Measurements from ENCODE around the gene MTFMT. TPM values are rescaled to one million over a fixed set of nuclear protein-coding genes. Genes with fewer than 3 reads are reported as not detected.

The MTFMT gene
- total and polyA plus RNA-seq, 8 donors = 1.9 to 6.6 (median 3.9) TPM

DNA sequence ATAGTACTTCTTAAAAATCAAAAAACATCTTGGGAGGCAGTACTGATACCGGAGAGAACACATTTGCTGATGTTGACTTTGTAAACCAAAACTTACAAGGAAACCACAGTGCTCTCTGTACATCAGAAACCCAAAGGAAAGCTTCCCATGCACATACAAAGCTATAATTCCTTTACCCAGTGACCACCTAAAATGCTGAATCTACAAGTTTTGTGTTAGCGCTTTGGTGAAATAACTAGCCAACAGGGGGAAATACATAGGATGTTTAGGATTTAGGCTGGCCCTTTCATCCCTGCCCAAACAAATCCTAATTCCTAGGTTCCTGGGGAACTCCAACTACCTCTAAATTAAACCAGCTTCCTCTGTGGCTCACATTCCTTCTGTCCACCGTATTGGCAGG, 24.4 kb downstream of the MTFMT start:
- TF ChIP-seq, protein P1, sequence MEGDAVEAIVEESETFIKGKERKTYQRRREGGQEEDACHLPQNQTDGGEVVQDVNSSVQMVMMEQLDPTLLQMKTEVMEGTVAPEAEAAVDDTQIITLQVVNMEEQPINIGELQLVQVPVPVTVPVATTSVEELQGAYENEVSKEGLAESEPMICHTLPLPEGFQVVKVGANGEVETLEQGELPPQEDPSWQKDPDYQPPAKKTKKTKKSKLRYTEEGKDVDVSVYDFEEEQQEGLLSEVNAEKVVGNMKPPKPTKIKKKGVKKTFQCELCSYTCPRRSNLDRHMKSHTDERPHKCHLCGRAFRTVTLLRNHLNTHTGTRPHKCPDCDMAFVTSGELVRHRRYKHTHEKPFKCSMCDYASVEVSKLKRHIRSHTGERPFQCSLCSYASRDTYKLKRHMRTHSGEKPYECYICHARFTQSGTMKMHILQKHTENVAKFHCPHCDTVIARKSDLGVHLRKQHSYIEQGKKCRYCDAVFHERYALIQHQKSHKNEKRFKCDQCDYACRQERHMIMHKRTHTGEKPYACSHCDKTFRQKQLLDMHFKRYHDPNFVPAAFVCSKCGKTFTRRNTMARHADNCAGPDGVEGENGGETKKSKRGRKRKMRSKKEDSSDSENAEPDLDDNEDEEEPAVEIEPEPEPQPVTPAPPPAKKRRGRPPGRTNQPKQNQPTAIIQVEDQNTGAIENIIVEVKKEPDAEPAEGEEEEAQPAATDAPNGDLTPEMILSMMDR (IDR thresholded peaks at IDR 0.05) = no peak

GRCh38 chr15:64997745-64998375, 31.6 kb downstream of the MTFMT start:
- intact Hi-C loops (cut with DNase I) = no loop called here
- DNase-seq = no peak
- Histone ChIP-seq H3K27ac (no peak overlapping the region), H3K36me3 (no peaks in the 10 kb centered on the region), H3K27me3 (no peaks in the 10 kb centered on the region), H3K4me3 (no peak overlapping the region), H3K4me1 (no peaks in the 10 kb centered on the region), H3K9me3 (no peaks in the 10 kb centered on the region)
- WGBS, 2 donors = 79 to 89% methylated on average over 4 of the region's 4 CpGs
- no peak for FAIRE-seq
- TF ChIP-seq, protein P1 (IDR thresholded peaks at IDR 0.05) = no peak
- no peak for ATAC-seq

More for the DNA sequence above, 24.4 kb downstream of the MTFMT start:
- H3K27me3 ChIP-seq = no peaks in the 10 kb centered on the region
- intact Hi-C loops (cut with DNase I) = no loop called here
- FAIRE-seq = no peak
- peaks cover 0 to 6% (median 0%) of the 10 kb centered on the region in 3 donors for H3K36me3 ChIP-seq
- H3K27ac ChIP-seq = no peak overlapping the region
- H3K4me1 ChIP-seq = no peaks in the 10 kb centered on the region
- no peaks in the 10 kb centered on the region for H3K9me3 ChIP-seq
- no peak overlapping the region for H3K4me3 ChIP-seq
- 83 to 85% methylated on average over 3 of the region's 3 CpGs for WGBS, 2 donors
- no peak for DNase-seq
- no peak for ATAC-seq

GRCh38 chr15:64997066-64997465, 32.4 kb downstream of the MTFMT start:
- FAIRE-seq = no peak
- TF ChIP-seq, protein P1 (IDR thresholded peaks at IDR 0.05) = no peak
- no peak for DNase-seq
- no peak for ATAC-seq
- no peaks in the 10 kb centered on the region for H3K27me3 ChIP-seq
- H3K4me1 ChIP-seq = no peaks in the 10 kb centered on the region
- no peaks in the 10 kb centered on the region for H3K36me3 ChIP-seq
- H3K9me3 ChIP-seq = no peaks in the 10 kb centered on the region
- intact Hi-C loops (cut with DNase I) = no loop called here
- WGBS, 2 donors = 68 to 75% methylated on average over 5 of the region's 5 CpGs
- H3K4me3 ChIP-seq = no peak overlapping the region
- no peak overlapping the region for H3K27ac ChIP-seq

GRCh38 chr15:64993290-64993689, 36.1 kb downstream of the MTFMT start:
- no peak for DNase-seq
- WGBS, 2 donors = 55 to 59% methylated on average over 1 of the region's 1 CpG
- no peak overlapping the region for H3K27ac ChIP-seq
- FAIRE-seq = no peak
- H3K4me1 ChIP-seq = peaks cover 0 to 3% (median 0%) of the 10 kb centered on the region in 3 donors
- TF ChIP-seq, protein P1 (IDR thresholded peaks at IDR 0.05) = no peak
- H3K27me3 ChIP-seq = no peaks in the 10 kb centered on the region
- no peak overlapping the region for H3K4me3 ChIP-seq
- intact Hi-C loops (cut with DNase I) = no loop called here
- H3K36me3 ChIP-seq = no peaks in the 10 kb centered on the region
- no peaks in the 10 kb centered on the region for H3K9me3 ChIP-seq
- ATAC-seq = no peak

GRCh38 chr15:64991536-64992135, 37.8 kb downstream of the MTFMT start:
- Histone ChIP-seq H3K9me3 (no peaks in the 10 kb centered on the region), H3K4me1 (peaks cover 0 to 7% (median 0%) of the 10 kb centered on the region in 3 donors), H3K4me3 (no peak overlapping the region), H3K27ac (no peak overlapping the region), H3K27me3 (no peaks in the 10 kb centered on the region), H3K36me3 (no peaks in the 10 kb centered on the region)
- no peak for DNase-seq
- no peak for ATAC-seq
- no peak for FAIRE-seq
- TF ChIP-seq, protein P1 (IDR thresholded peaks at IDR 0.05) = no peak
- intact Hi-C loops (cut with DNase I) = no loop called here
- WGBS, 2 donors = 37 to 51% methylated on average over 2 of the region's 2 CpGs
